HG03060 (cell line): Measurements from ENCODE around the gene CBY1.

ENCODE experiments used
- ATAC-seq: cut with Tn5 transposase; IDR thresholded peaks from one replicate; pipeline ENCODE4 v1.9.1; 2021; ENCODE audit warnings: low read depth, moderate number of reproducible peaks; ENCODE audit not compliant: unreplicated experiment

The CBY1 gene

GRCh38 chr22:38645430-38645829 lies 11.0 kb upstream of the CBY1 start:
- no peak for ATAC-seq

GRCh38 chr22:38649841-38650522 lies 6.5 kb upstream of the CBY1 start:
- ATAC-seq, result no peak

GRCh38 chr22:38652859-38653258 lies 3.6 kb upstream of the CBY1 start:
- no peak for ATAC-seq

- ATAC-seq, result no peak
Observed at GRCh38 chr22:38653741-38654140, 2.7 kb upstream of the CBY1 start.

GRCh38 chr22:38655519-38656255 lies 751 bp upstream of the CBY1 start:
- ATAC-seq, result no peak

DNA sequence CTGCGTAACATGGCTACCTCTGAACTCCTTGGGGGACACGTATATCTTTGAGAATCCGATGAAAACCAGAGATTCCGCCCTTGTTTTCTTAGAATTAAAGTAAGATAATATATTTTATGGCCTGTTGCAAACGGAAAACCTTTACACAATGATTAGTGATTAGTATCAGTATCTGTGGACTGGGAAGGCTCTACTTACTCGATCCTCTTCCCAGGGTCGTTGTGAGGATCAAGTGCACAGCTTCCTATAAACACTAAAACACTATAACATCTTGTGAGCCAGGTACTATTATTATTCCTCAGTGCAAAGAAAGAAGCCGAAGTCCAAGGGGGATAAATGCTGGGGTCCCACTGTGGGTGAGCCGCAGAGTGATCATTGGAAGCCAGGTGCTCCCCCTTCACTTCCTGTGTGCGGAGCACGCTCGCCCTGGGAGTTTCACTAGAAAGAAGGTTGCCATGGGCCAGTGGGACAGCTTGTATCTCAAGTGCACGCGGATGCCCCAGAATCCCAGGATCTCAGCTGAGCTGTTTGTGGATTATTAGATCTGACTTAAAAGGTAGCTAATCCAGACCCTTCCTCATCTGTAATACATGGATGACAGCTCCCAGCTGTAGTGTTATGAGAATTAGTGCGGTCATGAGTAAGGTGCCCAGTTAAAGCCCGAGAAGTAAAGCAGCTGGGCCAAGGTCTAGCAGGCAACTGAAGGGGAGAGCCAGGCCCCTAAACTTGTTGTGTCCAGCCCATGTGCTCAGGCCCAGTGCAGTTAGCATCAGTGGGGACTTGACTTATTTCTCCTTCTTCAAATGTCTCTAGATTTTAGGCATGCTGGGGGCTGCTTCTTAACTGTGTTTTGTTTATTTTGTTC lies 839 bp downstream of the CBY1 start:
- no peak for ATAC-seq

- no peak for ATAC-seq
Observed at GRCh38 chr22:38674888-38675287, 18.4 kb downstream of the CBY1 start.

GRCh38 chr22:38675833-38676232 lies 19.4 kb downstream of the CBY1 start:
- no peak for ATAC-seq

GRCh38 chr22:38681582-38682335 lies 25.3 kb downstream of the CBY1 start, which contains the start of gene TOMM22:
TOMM22 (plus strand) TSS chr22:38681957; CDS start chr22:38681979, 22 bp downstream.
- ATAC-seq, result peak; percentile 69

- no peak for ATAC-seq
Observed at GRCh38 chr22:38684895-38685294, 28.5 kb downstream of the CBY1 start.

GRCh38 chr22:38685761-38686160 lies 29.3 kb downstream of the CBY1 start:
- no peak for ATAC-seq

DNA sequence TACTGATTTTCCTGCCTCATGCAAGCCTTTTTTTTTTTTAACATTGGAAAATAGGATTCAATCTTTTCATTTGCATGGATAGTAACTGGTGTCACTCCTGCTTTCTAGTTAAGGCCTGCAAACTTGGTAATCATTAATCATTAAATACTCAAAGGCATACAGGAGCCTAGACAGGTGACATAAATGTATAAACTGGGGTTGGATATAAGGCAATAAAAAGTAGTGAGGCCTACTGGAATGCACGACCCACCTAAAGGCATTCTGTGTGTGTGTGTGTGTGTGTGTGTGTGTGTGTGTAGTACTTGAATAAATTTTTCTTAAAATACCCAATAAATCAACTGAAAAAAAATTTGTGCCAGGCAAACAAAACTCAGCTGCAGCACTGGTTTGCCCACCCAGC lies 33.2 kb downstream of the CBY1 start:
- ATAC-seq, result no peak

DNA sequence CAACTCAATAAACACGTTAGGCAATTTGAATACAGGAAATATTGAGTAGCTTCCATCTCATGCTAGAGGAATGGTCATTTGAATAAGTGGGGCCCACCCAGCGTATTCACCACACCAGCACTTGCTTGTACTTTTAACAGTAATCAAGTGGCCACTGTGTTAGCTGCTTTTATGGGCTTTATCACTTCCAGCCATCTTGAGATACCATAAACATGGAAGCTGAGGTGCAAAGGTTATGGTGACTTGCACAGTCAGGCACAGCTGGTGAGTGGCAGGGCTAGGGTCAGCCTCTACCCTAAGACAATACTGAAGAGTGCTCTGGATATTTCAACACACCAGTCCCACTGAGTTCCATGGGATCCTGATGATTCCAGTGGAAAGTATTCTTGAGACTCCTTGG lies 37.6 kb downstream of the CBY1 start:
- ATAC-seq, result no peak

DNA sequence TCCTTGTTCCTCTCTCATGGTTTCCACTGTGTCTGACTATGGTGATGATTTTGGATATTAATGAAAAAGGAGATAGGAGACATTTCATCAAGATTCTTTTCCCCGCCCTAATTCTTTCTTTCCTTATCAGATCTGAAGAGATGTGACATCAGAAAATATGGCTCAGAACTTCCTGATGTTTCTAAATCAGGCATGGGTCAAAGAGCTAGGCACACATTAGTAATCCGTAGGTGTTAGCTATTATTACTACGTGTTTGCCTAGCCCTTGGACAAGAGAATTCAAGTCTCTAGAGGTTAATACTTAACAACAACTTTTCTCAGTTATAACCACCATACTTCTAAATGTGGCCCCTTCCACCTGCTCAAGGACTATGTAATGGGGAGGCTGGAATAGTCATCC lies 38.5 kb downstream of the CBY1 start:
- ATAC-seq, result no peak

- no peak for ATAC-seq
Observed at GRCh38 chr22:38696606-38697424, 40.4 kb downstream of the CBY1 start.

DNA sequence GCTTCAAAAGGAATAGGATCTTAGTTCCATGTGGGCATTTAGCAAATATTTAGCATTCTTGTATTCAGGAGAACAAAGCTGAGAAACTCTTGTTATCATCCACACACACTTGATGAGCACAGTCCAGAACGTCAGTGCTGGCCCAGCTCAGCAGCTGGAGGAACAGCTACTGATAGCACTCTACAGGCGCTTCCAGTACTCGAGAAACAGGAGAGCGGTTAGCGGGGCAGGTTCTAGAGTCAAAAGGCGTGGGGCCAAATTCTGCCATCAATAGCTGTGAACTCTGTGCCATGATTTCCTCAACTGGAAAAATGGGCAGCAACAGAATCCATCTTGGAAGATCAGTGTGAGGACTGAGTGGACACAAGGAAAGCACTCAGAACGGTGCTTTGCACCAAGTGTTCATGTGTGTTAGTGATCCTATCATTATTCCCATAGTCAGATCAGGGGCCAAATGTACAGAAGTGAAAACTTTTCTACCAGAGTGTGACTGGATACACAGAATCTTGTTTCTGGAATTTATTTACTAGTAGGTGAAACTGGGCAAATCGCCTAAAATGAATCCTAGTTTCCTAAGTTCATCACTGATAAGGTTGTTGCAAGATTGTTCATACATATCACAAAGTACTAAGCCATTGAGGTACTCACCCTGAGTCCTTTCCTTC lies 41.1 kb downstream of the CBY1 start:
- no peak for ATAC-seq

- ATAC-seq, result no peak
Observed at GRCh38 chr22:38698407-38699094, 42.1 kb downstream of the CBY1 start.

DNA sequence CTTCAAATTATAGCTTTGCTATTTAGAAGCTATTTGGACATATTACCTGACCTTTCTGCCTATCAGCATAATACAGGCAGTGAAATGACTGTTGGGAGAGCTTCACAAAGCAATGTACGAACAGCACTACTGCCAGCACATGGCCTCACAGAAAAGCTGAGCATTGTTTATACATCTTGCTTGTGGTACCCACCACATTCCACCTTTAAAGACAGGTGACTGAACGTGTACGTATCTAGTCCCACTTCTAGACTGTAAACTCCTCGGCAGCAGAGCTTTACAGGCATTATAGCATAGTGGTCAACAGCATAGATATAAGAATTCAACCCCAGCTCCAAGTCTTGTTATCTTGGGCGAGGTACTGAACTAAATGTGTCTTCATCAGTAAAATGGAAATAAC lies 42.7 kb downstream of the CBY1 start:
- ATAC-seq, result no peak

DNA sequence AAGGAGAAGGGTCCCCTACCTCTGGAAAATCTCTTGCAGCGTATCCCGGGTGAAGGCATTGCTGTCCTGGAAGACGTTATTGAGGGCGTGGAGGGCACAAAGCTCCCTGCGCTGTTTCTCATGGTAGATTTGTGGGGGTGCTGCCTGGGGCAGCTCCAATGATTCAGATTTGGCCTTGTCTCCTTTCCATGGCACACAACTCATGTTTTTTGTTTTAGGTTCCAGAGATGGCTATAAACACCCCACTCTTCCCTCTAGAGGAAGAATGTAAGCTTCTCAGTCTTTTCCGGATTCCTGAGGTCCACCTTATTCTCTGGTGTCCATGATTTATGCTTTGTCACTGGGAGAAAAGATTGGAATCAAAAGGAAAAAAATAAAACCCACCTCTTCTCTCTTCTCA lies 43.3 kb downstream of the CBY1 start:
- no peak for ATAC-seq
